BE2C (cell line): ENCODE measurements around the gene EMC8.

Experiments used
- DNase-seq: peaks from one replicate; pipeline ENCODE4 v3.0.0-alpha.2; 2020
- H3K27me3 ChIP-seq: fragments of 250-450 bp; sonication (Bioruptor Pico); 2 replicates; pipeline ENCODE4 v1.5.1; 2020; ENCODE audit warnings: mild to moderate bottlenecking
- H3K36me3 ChIP-seq: fragments of 250-450 bp; sonication (Bioruptor Pico); 2 replicates; pipeline ENCODE4 v1.5.1; 2020; ENCODE audit warnings: mild to moderate bottlenecking
- H3K4me1 ChIP-seq: fragments of 250-450 bp; sonication (Bioruptor Pico); 2 replicates; pipeline ENCODE4 v1.5.1; 2020
- H3K4me3 ChIP-seq: 2 replicates; pipeline ENCODE4 v1.5.1; 2011; ENCODE audit warnings: low read depth, low read length
- H3K9me3 ChIP-seq: fragments of 250-450 bp; sonication (Bioruptor Pico); 2 replicates; pipeline ENCODE4 v1.5.1; 2020
- CTCF ChIP-seq: IDR thresholded peaks from 2 replicates; pipeline ENCODE4 v1.5.1; 2012; ENCODE audit warnings: mild to moderate bottlenecking, low read depth, low read length

EMC8 gene

DNA sequence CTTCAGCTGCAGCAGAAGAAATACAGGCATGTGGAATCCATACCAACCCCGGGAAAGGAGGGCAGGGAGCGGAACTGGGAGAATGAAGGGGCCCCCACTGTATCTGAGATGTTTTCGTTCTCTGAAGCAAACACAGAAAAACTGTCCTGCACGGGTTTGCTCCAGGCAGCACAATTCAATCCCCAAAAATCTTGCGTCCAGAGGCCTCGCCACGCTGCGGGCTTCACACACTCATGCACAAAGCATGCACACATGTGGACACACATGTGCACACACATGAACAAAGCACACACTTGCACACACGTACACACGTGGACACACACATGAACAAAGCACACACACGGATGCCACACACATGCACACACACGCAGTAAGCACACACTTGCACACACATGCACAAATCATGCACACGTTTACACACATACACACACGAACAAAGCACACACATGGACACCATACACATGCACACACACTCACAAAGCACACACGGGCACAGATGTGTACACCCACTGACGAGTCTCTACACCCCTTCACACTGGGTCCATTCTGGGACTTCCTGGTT lies 27.4 kb upstream of the EMC8 start:
- Histone ChIP-seq H3K9me3 (no peaks in the 10 kb centered on the region), H3K36me3 (no peaks in the 10 kb centered on the region), H3K4me1 (peaks cover under 1% of the 10 kb centered on the region; the same call in 1 of the 2 replicates), H3K4me3 (no peak overlapping the region), H3K27me3 (peaks cover 54% of the 10 kb centered on the region)
- DNase-seq = no peak
- no peak for TF ChIP-seq CTCF

DNA sequence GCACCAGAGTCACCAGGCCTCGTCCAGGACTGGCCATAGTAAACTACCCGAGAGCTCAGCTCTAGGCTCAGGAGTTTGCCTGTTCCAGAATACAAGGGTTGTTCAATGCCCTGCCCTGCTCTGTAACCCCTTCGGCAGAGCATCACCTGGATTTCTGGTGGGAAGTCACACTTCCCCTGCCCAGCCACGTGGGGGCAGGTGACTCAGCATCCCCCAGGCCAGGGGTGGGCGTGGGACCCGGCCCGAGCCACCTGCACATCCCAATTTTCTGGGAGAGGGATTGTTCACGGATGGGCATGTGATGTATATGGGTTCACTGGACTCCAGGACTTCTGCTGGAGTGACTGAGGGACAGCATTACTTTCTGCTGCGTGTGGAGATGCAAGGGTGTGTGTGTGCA lies 26.0 kb upstream of the EMC8 start:
- no peak overlapping the region for H3K4me3 ChIP-seq
- H3K36me3 ChIP-seq = no peaks in the 10 kb centered on the region
- peaks cover 3% of the 10 kb centered on the region; the same call in 1 of the 2 replicates for H3K4me1 ChIP-seq
- DNase-seq = no peak
- H3K27me3 ChIP-seq = peaks cover 55% of the 10 kb centered on the region
- no peaks in the 10 kb centered on the region for H3K9me3 ChIP-seq
- no peak for TF ChIP-seq CTCF

DNA sequence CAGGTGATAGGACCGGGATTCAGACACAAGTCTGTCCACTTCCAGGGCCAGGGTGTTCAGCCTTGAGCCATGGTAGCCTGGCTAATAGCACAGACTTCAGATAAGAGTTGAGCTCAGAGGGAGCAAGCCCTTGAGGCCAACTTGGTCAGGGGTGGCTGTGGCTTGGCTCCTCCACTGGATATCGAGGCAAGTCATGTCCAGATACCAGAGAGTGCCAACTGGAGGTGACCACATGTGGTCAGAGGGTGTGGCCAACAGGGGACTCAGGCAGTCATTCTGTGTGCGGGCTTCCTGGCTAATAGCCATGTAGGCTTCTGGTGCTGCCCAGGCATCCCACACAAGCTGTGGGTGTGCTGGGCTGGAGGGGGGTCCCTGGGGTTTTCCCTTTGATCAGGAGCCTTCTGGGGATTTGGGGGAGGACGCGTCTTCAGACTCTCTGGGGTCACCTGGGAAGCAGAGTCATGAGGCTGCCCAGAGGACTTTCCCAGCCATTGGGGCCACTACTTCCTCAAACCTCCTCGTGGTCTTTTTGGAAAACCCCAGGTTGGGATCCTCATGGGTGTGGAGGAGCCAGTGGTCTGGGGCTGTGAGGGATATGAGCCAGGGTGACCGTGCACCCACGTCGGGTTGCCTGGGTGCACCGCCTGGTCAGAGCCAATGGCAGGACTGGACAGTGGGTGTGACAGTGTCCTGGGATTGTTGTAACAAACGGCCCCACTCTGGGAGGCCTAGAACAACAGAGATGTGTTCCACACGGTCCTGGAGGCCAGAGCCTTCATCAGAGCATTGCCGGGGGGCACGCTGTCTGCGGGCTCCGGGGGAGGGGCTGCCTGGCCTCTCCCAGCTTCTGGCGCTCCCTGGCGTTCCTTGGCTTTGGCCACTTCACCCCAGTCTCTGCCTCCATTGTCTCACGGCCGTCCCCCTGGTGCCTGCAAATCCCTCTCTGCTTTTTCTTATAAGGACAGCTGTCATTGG lies 25.1 kb upstream of the EMC8 start:
- Histone ChIP-seq H3K36me3 (no peaks in the 10 kb centered on the region), H3K9me3 (no peaks in the 10 kb centered on the region), H3K4me1 (peaks cover 3% of the 10 kb centered on the region; the same call in 1 of the 2 replicates), H3K27me3 (peaks cover 55% of the 10 kb centered on the region), H3K4me3 (no peak overlapping the region)
- no peak for TF ChIP-seq CTCF
- DNase-seq = no peak

- H3K4me1 ChIP-seq = peaks cover 3% of the 10 kb centered on the region; the same call in 1 of the 2 replicates
- TF ChIP-seq CTCF = no peak
Observed at GRCh38 chr16:85823328-85823920, 24.1 kb upstream of the EMC8 start.

GRCh38 chr16:85822145-85822544 lies 22.8 kb upstream of the EMC8 start:
- DNase-seq = no peak
- Histone ChIP-seq H3K27me3 (peaks cover 43% of the 10 kb centered on the region), H3K4me3 (no peak overlapping the region), H3K4me1 (peaks cover 3% of the 10 kb centered on the region; the same call in 1 of the 2 replicates), H3K36me3 (no peaks in the 10 kb centered on the region), H3K9me3 (no peaks in the 10 kb centered on the region)
- no peak for TF ChIP-seq CTCF

More at GRCh38 chr16:85823328-85823920, 24.1 kb upstream of the EMC8 start:
- H3K4me3 ChIP-seq = no peak overlapping the region
- peaks cover 55% of the 10 kb centered on the region for H3K27me3 ChIP-seq
- no peaks in the 10 kb centered on the region for H3K9me3 ChIP-seq
- no peak for DNase-seq
- H3K36me3 ChIP-seq = no peaks in the 10 kb centered on the region
